Neural crest cell (in vitro differentiated cells): ENCODE data around the gene TMEM144. TPM values are rescaled to one million over a fixed set of nuclear protein-coding genes. Genes with fewer than 3 reads are reported as not detected.
"Not testable (repeated sequence)": the region's sequence is repeated elsewhere in the genome, so short reads cannot be mapped to it uniquely, and the experiment has no call there.

Experiments
- DNase-seq: peaks from one replicate; pipeline ENCODE4 v3.0.0; 2021; ENCODE audit warnings: low read depth, mixed read lengths, low spot score
- H3K27ac Mint-ChIP-seq: one replicate; pipeline ENCODE4 v1.8.0; 2021; ENCODE audit warnings: mild to moderate bottlenecking, mixed read lengths; ENCODE audit not compliant: unreplicated experiment
- H3K27me3 Mint-ChIP-seq: 2 replicates; pipeline ENCODE4 v1.8.0; 2021; ENCODE audit warnings: low read depth, mild to moderate bottlenecking, mixed read lengths
- H3K36me3 Mint-ChIP-seq: 2 replicates; pipeline ENCODE4 v1.8.0; 2021; ENCODE audit warnings: low read depth, mild to moderate bottlenecking, mixed read lengths
- H3K4me1 Mint-ChIP-seq: 2 replicates; pipeline ENCODE4 v1.8.0; 2021; ENCODE audit warnings: mixed read lengths
- H3K4me3 Mint-ChIP-seq: one replicate; pipeline ENCODE4 v1.8.0; 2021; ENCODE audit warnings: mild to moderate bottlenecking, mixed read lengths
- H3K9me3 Mint-ChIP-seq: 2 replicates; pipeline ENCODE4 v1.8.0; 2021; ENCODE audit warnings: mixed read lengths
- total RNA-seq: library from RNA; stranded (reverse); gene quantifications from 2 replicates; pipeline ENCODE4 v1.2.1, GENCODE V29; 2021
- TF ChIP-seq, protein P1 (sequence below): fragments of 200-600 bp; sonication (generic); conservative IDR thresholded peaks from 2 replicates; pipeline ENCODE4 v1.5.0; 2021; ENCODE audit warnings: antibody characterized with exemption, mild to moderate bottlenecking

TMEM144 gene
- total RNA-seq, 1 donor from 2014 or later = 1.8 TPM

DNA sequence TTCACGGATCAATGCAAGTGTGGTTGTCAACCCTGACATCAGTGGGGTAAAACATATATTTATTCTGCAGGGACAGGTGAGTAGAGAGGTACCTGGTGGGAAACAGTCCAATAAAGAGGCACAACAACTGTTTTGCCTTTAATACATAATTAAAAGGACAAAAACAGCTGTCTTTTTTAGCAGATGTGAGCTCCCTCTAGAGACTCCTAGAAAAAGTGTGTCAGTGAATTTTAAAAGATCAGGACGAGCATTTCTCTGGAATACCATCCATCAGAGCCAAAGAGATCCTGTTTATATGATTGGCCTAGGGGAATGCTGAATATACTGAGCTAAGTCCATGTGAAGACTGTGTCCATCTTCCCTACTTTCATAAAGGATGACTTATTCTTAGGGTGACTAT is 58.3 kb downstream of the TMEM144 start:
- H3K27me3 Mint-ChIP-seq = no peaks in the 10 kb centered on the region
- H3K36me3 Mint-ChIP-seq = no peaks in the 10 kb centered on the region
- H3K4me3 Mint-ChIP-seq = no peak overlapping the region
- H3K4me1 Mint-ChIP-seq = peaks cover 2% of the 10 kb centered on the region
- no peak for DNase-seq
- TF ChIP-seq, protein P1, sequence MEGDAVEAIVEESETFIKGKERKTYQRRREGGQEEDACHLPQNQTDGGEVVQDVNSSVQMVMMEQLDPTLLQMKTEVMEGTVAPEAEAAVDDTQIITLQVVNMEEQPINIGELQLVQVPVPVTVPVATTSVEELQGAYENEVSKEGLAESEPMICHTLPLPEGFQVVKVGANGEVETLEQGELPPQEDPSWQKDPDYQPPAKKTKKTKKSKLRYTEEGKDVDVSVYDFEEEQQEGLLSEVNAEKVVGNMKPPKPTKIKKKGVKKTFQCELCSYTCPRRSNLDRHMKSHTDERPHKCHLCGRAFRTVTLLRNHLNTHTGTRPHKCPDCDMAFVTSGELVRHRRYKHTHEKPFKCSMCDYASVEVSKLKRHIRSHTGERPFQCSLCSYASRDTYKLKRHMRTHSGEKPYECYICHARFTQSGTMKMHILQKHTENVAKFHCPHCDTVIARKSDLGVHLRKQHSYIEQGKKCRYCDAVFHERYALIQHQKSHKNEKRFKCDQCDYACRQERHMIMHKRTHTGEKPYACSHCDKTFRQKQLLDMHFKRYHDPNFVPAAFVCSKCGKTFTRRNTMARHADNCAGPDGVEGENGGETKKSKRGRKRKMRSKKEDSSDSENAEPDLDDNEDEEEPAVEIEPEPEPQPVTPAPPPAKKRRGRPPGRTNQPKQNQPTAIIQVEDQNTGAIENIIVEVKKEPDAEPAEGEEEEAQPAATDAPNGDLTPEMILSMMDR = no peak
- no peak overlapping the region for H3K27ac Mint-ChIP-seq
- no peaks in the 10 kb centered on the region for H3K9me3 Mint-ChIP-seq

DNA sequence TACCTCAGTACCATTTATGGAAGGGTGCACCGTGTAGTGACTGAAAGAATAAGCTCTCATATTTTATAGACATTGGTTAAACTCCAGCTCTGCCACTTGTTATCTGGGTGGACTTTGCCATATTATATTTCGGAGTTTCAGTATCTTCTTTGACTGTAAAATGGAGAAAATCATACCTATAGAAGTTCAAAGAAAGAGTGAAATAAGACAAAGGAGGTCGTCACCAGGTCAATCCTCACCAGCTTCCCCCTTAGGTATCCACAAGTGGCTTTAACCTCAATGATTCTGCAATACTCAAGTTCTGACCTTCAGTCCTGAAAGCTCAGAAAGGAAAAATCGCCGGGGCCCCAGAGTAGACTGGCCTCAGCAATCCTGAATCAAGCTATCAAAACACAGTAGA is 64.3 kb downstream of the TMEM144 start:
- TF ChIP-seq, protein P1 = no peak
- Mint-ChIP-seq H3K27ac (no peak overlapping the region), H3K4me1 (peaks cover 4% of the 10 kb centered on the region)

DNA sequence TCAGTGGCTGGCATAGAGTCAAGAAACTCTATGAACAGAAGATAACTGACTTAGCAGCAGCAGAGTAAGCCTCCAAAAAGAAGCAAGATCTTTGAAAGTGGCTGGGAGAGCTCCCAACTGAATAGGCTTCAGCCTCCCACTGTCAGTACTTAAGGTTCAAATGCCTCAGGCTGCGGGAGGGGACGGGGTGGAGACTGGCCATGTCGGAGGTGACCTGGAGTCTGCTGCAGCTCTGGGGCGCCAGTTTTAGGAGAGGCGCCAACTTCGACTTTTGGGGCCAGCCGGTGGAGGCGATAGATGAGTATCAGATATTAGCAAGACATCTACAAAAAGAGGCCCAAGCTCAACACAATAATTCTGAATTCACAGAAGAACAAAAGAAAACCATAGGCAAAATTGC is 67.3 kb downstream of the TMEM144 start:
- H3K4me3 Mint-ChIP-seq = no peak overlapping the region
- H3K27me3 Mint-ChIP-seq = no peaks in the 10 kb centered on the region
- H3K4me1 Mint-ChIP-seq = peaks cover 4% of the 10 kb centered on the region
- H3K36me3 Mint-ChIP-seq = no peaks in the 10 kb centered on the region
- TF ChIP-seq, protein P1 = no peak
- DNase-seq = no peak
- H3K27ac Mint-ChIP-seq = no peak overlapping the region
- H3K9me3 Mint-ChIP-seq = no peaks in the 10 kb centered on the region

More for the DNA sequence above, 64.3 kb downstream of the TMEM144 start:
- Mint-ChIP-seq H3K9me3 (no peaks in the 10 kb centered on the region), H3K4me3 (no peak overlapping the region), H3K27me3 (no peaks in the 10 kb centered on the region), H3K36me3 (no peaks in the 10 kb centered on the region)
- DNase-seq = no peak

DNA sequence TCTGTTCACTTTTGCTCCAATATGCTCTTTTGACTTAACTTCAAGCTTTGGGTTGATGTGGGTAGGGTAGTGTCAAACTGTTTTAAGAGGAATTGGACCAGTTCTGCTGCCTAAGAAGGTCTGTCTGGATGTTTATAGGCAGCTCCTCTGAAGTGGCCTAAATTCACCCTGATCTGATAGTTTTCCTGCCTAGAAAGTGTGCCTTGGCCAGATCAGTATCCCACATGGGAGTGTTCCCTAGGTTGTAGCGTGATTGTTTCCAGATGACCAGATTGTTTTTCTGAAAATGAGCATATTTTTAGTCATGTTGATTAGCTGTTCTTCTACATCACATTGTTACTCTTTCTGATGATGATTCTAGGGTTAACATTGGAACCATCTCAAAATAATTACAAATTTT is 68.8 kb downstream of the TMEM144 start:
- H3K36me3 Mint-ChIP-seq, H3K27ac Mint-ChIP-seq, H3K4me1 Mint-ChIP-seq, H3K4me3 Mint-ChIP-seq, H3K9me3 Mint-ChIP-seq, DNase-seq, H3K27me3 Mint-ChIP-seq: not testable (repeated sequence)

DNA sequence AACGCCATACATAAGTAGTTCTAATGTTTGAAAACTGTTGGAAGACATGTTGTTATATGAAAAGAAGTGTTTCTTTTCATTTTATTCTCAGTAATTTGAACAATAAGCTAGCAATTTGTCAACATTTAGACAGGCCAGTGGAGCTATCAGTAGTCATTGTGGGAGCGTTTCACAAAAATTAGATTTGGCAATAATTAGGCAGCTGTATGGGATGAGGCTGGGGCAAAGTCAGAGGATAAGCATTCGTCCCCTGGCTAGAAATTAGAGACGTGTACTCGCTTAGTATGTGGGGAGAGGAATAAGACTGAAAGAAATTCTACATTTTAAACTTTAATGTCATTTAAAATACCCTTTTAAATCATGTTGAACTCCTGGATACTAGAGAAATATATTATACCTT is 70.6 kb downstream of the TMEM144 start:
- TF ChIP-seq, protein P1 = no peak
- Mint-ChIP-seq H3K9me3 (no peaks in the 10 kb centered on the region), H3K4me3 (no peak overlapping the region), H3K27me3 (no peaks in the 10 kb centered on the region), H3K4me1 (no peaks in the 10 kb centered on the region), H3K27ac (no peak overlapping the region), H3K36me3 (no peaks in the 10 kb centered on the region)
- DNase-seq = no peak

DNA sequence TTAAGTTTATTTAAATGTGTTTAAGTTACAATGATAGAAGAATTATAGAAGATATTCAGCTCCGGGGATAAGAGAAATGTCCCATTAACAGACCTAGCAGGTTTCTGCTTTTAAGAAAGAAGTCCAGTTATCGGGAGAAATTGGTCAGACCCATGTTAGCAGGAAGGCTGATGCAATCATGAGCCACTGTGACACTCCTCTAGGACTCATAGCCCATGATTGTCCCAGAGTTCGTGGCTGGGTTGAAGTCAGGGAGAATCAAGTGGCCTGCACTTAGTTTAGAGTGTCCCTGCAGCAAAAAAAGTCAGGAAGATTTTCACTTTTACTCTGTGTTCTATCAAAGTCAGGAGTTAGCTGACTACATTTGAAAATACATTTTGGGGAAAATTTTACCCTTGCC is 72.0 kb downstream of the TMEM144 start:
- no peaks in the 10 kb centered on the region for H3K4me1 Mint-ChIP-seq
- no peaks in the 10 kb centered on the region for H3K9me3 Mint-ChIP-seq
- no peaks in the 10 kb centered on the region for H3K36me3 Mint-ChIP-seq
- TF ChIP-seq, protein P1 = no peak
- no peak overlapping the region for H3K27ac Mint-ChIP-seq
- no peak overlapping the region for H3K4me3 Mint-ChIP-seq
- H3K27me3 Mint-ChIP-seq = no peaks in the 10 kb centered on the region
- DNase-seq = no peak
